ENCODE measurements around the gene CFDP1.

DNA sequence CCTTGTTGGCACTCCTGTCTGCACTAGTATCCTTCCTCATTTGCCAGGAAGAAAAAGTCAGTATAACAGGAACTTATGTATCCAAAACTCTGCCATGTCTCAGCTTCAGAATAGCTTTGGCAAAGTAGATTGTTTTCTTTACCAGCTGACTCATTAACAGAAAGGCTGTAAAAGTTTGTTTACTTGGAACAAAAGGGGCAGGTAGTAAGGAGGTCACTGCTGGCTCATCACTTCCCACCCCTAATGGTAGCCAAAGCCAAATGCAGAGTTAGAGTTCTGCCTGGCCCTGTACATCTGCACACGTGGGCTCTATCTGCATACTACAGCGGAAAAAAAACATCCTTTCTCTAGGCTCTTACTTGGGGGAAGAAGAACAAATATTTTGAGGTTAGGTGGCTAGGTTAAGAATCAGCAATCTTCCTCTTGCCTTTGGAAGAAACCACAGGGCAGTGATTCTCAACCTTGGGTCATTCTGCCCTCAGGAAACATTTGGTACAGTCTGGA lies 90.9 kb downstream of the CFDP1 start:
- TF ChIP-seq ZNF670 (CRISPR knock-in tag; IDR thresholded peaks at IDR 0.05; ENCODE audit: borderline replicate concordance) (no peak), SMC3 (IDR thresholded peaks at IDR 0.05; ENCODE audit: low read length) (no peak), POLR2A (IDR thresholded peaks at IDR 0.05; ENCODE audit: insufficient read depth in 1 of 2, low read depth in 2 of 2, low read length in 2 of 2) (no peak), ZFX (CRISPR knock-in tag; IDR thresholded peaks at IDR 0.05; ENCODE audit: low read depth) (no peak), NFYB (CRISPR knock-in tag; IDR thresholded peaks at IDR 0.05) (no peak), ZSCAN29 (CRISPR knock-in tag; conservative IDR thresholded peaks at IDR 0.05) (no peak), IKZF4 (CRISPR knock-in tag; IDR thresholded peaks at IDR 0.05; ENCODE audit: borderline replicate concordance, low read depth, not compliant biosample characterization) (no peak), ZNF18 (CRISPR knock-in tag; IDR thresholded peaks at IDR 0.05; ENCODE audit: insufficient replicate concordance) (no peak), ZNF761 (CRISPR knock-in tag; conservative IDR thresholded peaks at IDR 0.05) (no peak), NONO (IDR thresholded peaks at IDR 0.05) (no peak), NONO (CRISPR knock-in tag; conservative IDR thresholded peaks at IDR 0.05) (no peak), TFDP1 (CRISPR knock-in tag; IDR thresholded peaks at IDR 0.05; ENCODE audit: borderline replicate concordance) (no peak)
- TF ChIP-seq, protein P1, sequence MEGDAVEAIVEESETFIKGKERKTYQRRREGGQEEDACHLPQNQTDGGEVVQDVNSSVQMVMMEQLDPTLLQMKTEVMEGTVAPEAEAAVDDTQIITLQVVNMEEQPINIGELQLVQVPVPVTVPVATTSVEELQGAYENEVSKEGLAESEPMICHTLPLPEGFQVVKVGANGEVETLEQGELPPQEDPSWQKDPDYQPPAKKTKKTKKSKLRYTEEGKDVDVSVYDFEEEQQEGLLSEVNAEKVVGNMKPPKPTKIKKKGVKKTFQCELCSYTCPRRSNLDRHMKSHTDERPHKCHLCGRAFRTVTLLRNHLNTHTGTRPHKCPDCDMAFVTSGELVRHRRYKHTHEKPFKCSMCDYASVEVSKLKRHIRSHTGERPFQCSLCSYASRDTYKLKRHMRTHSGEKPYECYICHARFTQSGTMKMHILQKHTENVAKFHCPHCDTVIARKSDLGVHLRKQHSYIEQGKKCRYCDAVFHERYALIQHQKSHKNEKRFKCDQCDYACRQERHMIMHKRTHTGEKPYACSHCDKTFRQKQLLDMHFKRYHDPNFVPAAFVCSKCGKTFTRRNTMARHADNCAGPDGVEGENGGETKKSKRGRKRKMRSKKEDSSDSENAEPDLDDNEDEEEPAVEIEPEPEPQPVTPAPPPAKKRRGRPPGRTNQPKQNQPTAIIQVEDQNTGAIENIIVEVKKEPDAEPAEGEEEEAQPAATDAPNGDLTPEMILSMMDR (CRISPR knock-in tag; IDR thresholded peaks at IDR 0.05), result no peak
- TF ChIP-seq, protein P2, sequence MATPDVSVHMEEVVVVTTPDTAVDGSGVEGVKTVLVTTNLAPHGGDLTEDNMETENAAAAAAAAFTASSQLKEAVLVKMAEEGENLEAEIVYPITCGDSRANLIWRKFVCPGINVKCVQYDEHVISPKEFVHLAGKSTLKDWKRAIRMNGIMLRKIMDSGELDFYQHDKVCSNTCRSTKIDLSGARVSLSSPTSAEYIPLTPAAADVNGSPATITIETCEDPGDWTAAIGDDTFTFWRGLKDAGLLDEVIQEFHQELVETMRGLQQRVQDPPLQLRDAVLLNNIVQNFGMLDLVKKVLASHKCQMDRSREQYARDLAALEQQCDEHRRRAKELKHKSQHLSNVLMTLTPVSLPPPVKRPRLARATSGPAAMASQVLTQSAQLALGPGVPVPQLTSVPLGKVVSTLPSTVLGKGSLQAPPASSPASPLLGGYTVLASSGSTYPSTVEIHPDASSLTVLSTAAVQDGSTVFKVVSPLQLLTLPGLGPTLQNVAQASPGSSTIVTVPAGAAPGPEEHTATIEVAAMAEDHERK (CRISPR knock-in tag; IDR thresholded peaks at IDR 0.05; ENCODE audit: low read depth), result no peak
- TF ChIP-seq, protein P3, sequence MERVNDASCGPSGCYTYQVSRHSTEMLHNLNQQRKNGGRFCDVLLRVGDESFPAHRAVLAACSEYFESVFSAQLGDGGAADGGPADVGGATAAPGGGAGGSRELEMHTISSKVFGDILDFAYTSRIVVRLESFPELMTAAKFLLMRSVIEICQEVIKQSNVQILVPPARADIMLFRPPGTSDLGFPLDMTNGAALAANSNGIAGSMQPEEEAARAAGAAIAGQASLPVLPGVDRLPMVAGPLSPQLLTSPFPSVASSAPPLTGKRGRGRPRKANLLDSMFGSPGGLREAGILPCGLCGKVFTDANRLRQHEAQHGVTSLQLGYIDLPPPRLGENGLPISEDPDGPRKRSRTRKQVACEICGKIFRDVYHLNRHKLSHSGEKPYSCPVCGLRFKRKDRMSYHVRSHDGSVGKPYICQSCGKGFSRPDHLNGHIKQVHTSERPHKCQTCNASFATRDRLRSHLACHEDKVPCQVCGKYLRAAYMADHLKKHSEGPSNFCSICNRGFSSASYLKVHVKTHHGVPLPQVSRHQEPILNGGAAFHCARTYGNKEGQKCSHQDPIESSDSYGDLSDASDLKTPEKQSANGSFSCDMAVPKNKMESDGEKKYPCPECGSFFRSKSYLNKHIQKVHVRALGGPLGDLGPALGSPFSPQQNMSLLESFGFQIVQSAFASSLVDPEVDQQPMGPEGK (CRISPR knock-in tag; IDR thresholded peaks at IDR 0.05), result no peak

Measured in HepG2 (cell line).